GM12875 (cell line): ENCODE results near the gene TROAP.

Experiments
- H3K4me3 ChIP-seq: one replicate; pipeline ENCODE4 v1.5.1; 2011; ENCODE audit warnings: low read depth, low read length, control low read depth
- TF ChIP-seq, protein P1 (sequence below): IDR thresholded peaks from 2 replicates; pipeline ENCODE4 v1.5.1; 2011; ENCODE audit warnings: low read depth, mild to moderate bottlenecking, control low read depth, inconsistent platforms, low read length, moderate library complexity, borderline replicate concordance; ENCODE audit not compliant: insufficient read depth

Gene TROAP

DNA sequence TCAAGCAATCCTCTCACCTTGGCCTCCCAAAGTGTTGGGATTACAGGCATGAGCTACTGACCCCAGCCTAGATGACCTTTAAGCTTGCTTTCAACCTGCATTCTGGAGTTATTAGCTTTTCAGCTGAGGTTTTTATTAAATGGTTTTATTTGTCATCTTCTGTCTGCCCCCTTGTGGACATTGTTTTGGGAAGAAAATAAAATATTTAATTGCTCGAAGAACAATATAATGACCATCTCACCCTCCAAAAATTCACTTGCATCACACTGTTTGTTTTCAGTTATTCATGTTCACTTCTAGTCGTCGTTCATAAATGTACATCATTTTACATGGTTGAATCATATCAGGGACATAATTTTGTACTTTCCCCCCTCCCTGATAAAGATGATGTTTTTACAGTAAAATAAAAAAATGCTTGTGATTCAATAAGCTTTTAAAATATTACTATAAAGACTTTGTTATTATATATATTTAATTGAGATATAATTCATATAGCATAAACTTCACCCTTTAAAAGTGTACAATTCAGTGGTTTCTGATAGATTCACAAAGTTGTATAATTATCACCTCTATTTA is 34.1 kb downstream of the TROAP start:
- TF ChIP-seq, protein P1, sequence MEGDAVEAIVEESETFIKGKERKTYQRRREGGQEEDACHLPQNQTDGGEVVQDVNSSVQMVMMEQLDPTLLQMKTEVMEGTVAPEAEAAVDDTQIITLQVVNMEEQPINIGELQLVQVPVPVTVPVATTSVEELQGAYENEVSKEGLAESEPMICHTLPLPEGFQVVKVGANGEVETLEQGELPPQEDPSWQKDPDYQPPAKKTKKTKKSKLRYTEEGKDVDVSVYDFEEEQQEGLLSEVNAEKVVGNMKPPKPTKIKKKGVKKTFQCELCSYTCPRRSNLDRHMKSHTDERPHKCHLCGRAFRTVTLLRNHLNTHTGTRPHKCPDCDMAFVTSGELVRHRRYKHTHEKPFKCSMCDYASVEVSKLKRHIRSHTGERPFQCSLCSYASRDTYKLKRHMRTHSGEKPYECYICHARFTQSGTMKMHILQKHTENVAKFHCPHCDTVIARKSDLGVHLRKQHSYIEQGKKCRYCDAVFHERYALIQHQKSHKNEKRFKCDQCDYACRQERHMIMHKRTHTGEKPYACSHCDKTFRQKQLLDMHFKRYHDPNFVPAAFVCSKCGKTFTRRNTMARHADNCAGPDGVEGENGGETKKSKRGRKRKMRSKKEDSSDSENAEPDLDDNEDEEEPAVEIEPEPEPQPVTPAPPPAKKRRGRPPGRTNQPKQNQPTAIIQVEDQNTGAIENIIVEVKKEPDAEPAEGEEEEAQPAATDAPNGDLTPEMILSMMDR, result 0 out of 2 replicates have a peak, but pooled peaks have one; percentile 10
- no peak overlapping the region for H3K4me3 ChIP-seq

DNA sequence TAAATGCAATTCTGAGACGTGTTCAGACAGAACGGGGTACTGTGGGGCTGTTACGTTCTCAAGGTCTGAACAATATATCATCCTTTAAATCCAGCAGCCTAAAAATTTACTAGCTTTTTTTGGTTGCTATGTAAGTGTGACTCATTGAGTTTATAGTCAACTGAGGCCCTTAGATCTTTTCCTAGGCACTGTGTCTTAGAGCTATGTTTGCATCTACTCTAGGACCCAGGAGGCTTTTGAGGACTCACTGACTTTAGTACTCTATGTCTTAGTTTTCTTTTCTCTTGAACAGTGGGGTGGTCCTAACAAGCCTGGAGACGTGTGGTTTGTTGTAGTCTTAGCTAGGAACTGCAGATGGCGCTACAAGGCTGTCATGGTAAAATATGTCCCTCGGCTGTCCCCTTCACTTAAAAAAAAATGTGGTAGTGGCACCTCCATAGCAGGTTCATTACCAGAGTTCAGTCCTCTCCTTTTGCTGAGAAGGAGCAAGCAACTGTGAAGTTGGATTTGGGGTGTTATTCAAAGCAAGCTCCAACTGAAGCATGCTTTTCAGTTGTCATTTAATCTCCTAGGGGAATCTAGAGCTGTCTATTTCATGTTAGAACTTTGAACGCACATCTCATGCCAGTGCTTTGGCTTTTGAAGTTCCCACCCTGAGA is 35.6 kb downstream of the TROAP start:
- no peak overlapping the region for H3K4me3 ChIP-seq
- TF ChIP-seq, protein P1, result peak; percentile 69; the same call in 1 of the 2 replicates

DNA sequence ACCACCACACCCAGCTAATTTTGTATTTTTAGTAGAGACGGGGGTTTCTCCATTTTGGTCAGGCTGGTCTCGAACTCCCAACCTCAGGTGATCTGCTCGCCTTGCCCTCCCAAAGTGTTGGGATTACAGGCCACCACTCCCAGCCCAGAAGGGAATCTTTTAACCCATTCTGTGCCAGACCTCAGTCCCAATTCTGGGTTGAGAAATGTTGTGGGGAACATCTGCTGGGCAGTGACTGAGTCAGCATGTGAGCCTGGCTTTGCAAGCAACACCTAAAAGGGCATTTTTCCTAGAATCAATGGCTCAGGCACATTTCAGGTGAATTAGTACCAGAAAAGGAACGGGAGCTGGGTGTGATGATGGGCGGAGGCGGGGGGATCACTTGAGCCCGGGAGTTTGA is 36.6 kb downstream of the TROAP start:
- H3K4me3 ChIP-seq, result no peak overlapping the region
- TF ChIP-seq, protein P1, result no peak

DNA sequence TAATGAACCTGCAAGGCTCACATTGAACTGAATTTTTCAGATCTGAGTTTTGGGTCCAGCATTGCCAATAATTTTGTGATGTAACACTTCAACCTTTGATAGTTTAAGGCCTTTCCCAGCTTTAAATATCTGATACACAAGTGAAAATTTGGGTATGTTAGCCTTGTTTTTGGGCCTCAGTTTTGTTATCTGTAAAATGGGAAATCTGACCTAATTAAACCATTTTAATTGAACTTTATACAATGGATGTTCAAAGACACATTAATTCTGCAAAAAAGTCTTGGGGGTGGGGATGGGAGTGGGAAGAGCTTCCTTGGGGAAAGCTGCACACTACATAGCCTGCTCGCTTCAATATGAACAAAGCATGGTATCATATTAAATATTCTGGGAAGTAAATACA is 39.0 kb downstream of the TROAP start:
- TF ChIP-seq, protein P1, result no peak
- no peak overlapping the region for H3K4me3 ChIP-seq

DNA sequence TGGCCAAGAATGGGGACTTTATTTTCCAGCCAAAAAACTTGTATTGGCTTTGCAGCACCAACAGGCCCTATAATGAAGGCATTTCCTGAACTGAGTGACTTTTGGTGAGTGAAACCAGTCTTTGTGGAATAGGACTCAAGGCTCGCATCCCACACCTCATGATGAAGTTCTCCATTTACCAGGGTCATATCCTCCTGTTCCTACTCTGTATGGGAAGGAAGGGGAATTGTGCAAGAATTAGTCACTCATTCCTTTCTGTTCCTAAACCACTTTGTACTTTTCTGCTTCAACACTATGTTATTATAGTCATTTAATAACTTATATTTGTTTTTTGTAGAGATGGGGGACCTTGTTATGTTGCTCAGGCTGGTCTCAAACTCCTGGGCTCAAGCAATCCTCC is 41.9 kb downstream of the TROAP start:
- TF ChIP-seq, protein P1, result no peak

DNA sequence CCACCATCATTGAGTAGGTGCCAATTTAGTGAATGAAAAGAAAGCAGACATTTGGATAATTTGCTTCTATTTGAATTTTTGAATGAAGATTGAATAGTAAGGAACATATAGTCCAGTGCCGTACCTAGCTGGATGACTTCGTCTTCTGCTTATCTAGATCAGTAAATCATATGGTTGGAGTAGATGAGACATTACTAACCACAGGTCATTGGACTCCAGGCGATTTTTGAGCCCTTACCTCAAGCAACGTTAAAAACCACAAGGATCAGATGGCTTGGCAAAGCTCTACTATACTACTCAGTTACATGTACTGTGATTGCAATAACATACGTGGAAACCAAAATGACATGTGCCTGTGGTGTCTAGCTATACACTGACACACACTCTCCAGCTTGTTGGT is 42.5 kb downstream of the TROAP start:
- no peak overlapping the region for H3K4me3 ChIP-seq
- TF ChIP-seq, protein P1, result no peak

More for the DNA sequence above, 41.9 kb downstream of the TROAP start:
- H3K4me3 ChIP-seq, result no peak overlapping the region

DNA sequence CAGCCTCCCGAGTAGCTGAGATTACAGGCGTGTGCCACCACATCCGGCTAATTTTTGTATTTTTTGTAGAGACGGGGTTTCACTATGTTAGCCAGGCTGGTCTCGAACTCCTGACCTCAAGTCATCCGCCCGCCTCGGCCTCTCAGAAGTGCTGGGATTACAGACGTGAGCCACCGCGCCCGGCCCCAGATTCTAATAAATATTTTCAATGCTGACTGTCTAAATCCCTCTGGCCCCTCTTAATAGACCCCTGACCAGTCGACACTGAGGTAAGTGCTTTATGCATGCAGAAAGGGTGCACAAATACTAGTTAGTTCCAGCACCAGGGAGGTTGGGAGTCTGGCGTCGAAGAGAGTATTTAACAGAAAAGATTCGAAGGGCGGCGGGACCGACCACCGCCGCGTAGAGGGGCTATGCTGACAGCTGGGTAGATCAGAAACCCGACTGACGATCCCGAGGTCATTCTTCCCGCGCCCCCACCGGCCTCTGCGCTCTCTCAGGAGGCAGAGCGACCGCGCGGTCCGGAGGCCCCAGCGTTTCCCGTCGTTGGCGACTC is 43.1 kb downstream of the TROAP start:
- peak overlapping the region; percentile 90 for H3K4me3 ChIP-seq
- TF ChIP-seq, protein P1, result no peak
